GM12873 (cell line): ENCODE measurements around the gene MT1B.

Experiments used
- CTCF ChIP-seq: IDR thresholded peaks from 2 replicates; pipeline ENCODE4 v1.5.1; 2012; ENCODE audit warnings: low read depth, mild to moderate bottlenecking, moderate library complexity, low read length, control low read depth; ENCODE audit not compliant: insufficient read depth; ENCODE audit errors: missing control alignments

The MT1B gene

GRCh38 chr16:56684256-56684925, 32.7 kb downstream of the MT1B start:
- no peak for TF ChIP-seq CTCF

GRCh38 chr16:56684926-56685590, 33.4 kb downstream of the MT1B start:
- TF ChIP-seq CTCF = no peak

GRCh38 chr16:56686758-56687157, 35.1 kb downstream of the MT1B start:
- no peak for TF ChIP-seq CTCF

GRCh38 chr16:56688762-56689161, 37.1 kb downstream of the MT1B start:
- no peak for TF ChIP-seq CTCF

- TF ChIP-seq CTCF = no peak
Measured at GRCh38 chr16:56689171-56689570, 37.5 kb downstream of the MT1B start.

GRCh38 chr16:56690420-56691122, 38.9 kb downstream of the MT1B start:
- TF ChIP-seq CTCF = no peak

GRCh38 chr16:56691885-56692284, 40.2 kb downstream of the MT1B start:
- TF ChIP-seq CTCF = no peak
